ENCODE measurements around the gene CLPX. TPM values are rescaled to one million over a fixed set of nuclear protein-coding genes. Genes with fewer than 3 reads are reported as not detected.

CLPX gene
- total and polyA plus RNA-seq, 9 of the 15 experiments (the other 6 are each of a cell fraction or from before 2014, with no cell fraction given) = 11.2 to 83.3 (median 51.3) TPM

DNA sequence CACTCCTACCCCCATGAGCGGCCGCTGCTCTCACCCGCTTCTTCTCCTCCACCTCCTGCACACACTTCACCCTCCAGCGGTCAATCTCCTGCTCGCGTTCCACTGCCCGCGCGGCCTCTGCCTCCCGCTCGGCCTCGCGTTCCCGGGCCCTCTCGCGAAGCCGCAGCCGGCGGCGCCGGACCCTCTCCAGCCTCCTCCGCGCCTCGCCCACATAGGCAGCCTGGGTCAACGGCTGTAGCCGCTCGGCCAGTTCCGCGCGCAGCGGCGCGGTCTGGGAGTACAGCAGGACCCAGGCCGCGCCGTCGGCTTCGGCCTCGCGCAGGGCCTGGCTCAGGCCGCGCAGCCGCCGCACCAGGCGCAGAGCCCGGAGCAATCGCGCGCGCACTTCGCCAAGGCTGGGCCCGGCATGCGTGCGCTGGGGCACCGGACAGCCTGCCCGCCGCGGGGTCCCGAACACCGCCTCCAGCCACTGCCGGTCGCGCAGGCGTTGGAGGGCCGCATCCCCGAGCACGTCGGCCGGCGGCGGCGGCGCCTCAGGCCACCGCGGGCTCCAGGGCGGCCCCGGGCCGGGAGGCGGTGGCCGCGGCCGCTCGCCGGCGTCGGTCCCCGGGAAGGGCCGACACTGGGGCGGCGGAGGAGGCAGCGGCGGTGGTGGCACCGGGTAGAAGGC lies 52.1 kb downstream of the CLPX start:
- FAIRE-seq = no peak
- in situ Hi-C loops (cut with MboI) (no loop called here), intact Hi-C loops (cut with micrococcal nuclease) (no loop called here)
- Histone ChIP-seq H3K36me3 (ENCODE audit: control insufficient read depth, insufficient read depth, low read length) (peaks cover 28% of the 10 kb centered on the region), H3K4me3 (peak overlapping the region; percentile 88), H3K4me2 (ENCODE audit: insufficient read depth, low read length) (peak overlapping the region; percentile 94), H3K79me2 (ENCODE audit: control insufficient read depth, insufficient read depth, low read length) (peaks cover 38% of the 10 kb centered on the region), H3K27ac (ENCODE audit: extremely low read depth, low read depth, low read length) (peak overlapping the region; percentile 76), H3K9me1 (ENCODE audit: control insufficient read depth, insufficient read depth, low read length) (no peaks in the 10 kb centered on the region), H4K20me1 (replicated peaks; ENCODE audit: control insufficient read depth, insufficient read depth, low read length) (peaks cover 4% of the 10 kb centered on the region; the same call in 1 of the 2 replicates), H3K9me3 (replicated peaks; ENCODE audit: control insufficient read depth, insufficient read depth, low read depth, low read length) (0 out of 2 replicates have a peak, but pooled peaks cover 1% of the 10 kb centered on the region), H2AFZ (ENCODE audit: low read depth, low read length) (peak overlapping the region; percentile 98; the same call in 1 of the 2 replicates), H3K27me3 (ENCODE audit: control insufficient read depth in 2 of 2, insufficient read depth in 2 of 2, low read length in 2 of 2) (no peaks in the 10 kb centered on the region), H3K4me1 (replicated peaks in 1 of 2; ENCODE audit: control insufficient read depth in 2 of 2, insufficient read depth in 2 of 2, low read length in 2 of 2) (peaks cover 3 to 17% of the 10 kb centered on the region in 2 experiments; a peak in 3 of 5 replicates), H3K9ac (ENCODE audit: insufficient read depth in 1 of 2, low read depth in 2 of 2, low read length in 2 of 2) (peak overlapping the region; percentile 85 to 94)
- peak; percentile 45 to 68 (median 62) for DNase-seq (ENCODE audit: extremely low read depth in 1 of 4, low spot score in 3 of 4)
- under 1% methylated on average over 66 of the region's 93 CpGs for WGBS (ENCODE audit: insufficient coverage, low coverage, missing lambda C conversion rate)
- BruUV-seq (replicated peaks) = no TSS peak
- ATAC-seq = peak; percentile 83
- POLR2A ChIA-PET = interaction anchor here (0.7 to 1.0 kb wide), 2 partner anchors 12 to 19 kb away, joined by 3 to 7 read pairs; no protein-coding TSS in a partner anchor
- CTCF ChIA-PET (ENCODE audit: low intra/inter-chr PET ratio) = no interaction called here
- TF ChIP-seq GATAD2B (IDR thresholded peaks at IDR 0.05; ENCODE audit: borderline replicate concordance) (peak; percentile 77; the same call in 1 of the 2 replicates), FIP1L1 (IDR thresholded peaks at IDR 0.05; ENCODE audit: low read depth, low read length, poor library complexity, severe bottlenecking) (peak; percentile 48), L3MBTL2 (IDR thresholded peaks at IDR 0.05) (peak; percentile 60), ZFX (CRISPR knock-in tag; IDR thresholded peaks at IDR 0.05) (peak; percentile 85), TEAD1 (CRISPR knock-in tag; IDR thresholded peaks at IDR 0.05) (peak in 1 of 2 experiments; percentile 31; a peak in 1 of 4 replicates), NR3C1 (CRISPR knock-in tag; IDR thresholded peaks at IDR 0.05) (peak; percentile 1; the same call in 1 of the 2 replicates), TRIM28 (IDR thresholded peaks at IDR 0.05) (no peak), PHB (CRISPR knock-in tag; IDR thresholded peaks at IDR 0.05) (no peak), SIN3B (IDR thresholded peaks at IDR 0.05; ENCODE audit: low read depth) (no peak), ZC3H8 (IDR thresholded peaks at IDR 0.05) (no peak), RBM14 (IDR thresholded peaks at IDR 0.05; ENCODE audit: borderline replicate concordance, insufficient read depth, low read depth, low read length) (no peak), HNRNPL (IDR thresholded peaks at IDR 0.05; ENCODE audit: low read depth, low read length) (peak; percentile 48; the same call in 1 of the 2 replicates), ZNF551 (CRISPR knock-in tag; IDR thresholded peaks at IDR 0.05) (no peak)
- TF ChIP-seq, protein P1, sequence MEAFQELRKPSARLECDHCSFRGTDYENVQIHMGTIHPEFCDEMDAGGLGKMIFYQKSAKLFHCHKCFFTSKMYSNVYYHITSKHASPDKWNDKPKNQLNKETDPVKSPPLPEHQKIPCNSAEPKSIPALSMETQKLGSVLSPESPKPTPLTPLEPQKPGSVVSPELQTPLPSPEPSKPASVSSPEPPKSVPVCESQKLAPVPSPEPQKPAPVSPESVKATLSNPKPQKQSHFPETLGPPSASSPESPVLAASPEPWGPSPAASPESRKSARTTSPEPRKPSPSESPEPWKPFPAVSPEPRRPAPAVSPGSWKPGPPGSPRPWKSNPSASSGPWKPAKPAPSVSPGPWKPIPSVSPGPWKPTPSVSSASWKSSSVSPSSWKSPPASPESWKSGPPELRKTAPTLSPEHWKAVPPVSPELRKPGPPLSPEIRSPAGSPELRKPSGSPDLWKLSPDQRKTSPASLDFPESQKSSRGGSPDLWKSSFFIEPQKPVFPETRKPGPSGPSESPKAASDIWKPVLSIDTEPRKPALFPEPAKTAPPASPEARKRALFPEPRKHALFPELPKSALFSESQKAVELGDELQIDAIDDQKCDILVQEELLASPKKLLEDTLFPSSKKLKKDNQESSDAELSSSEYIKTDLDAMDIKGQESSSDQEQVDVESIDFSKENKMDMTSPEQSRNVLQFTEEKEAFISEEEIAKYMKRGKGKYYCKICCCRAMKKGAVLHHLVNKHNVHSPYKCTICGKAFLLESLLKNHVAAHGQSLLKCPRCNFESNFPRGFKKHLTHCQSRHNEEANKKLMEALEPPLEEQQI (IDR thresholded peaks at IDR 0.05) = no peak
- TF ChIP-seq, protein P2, sequence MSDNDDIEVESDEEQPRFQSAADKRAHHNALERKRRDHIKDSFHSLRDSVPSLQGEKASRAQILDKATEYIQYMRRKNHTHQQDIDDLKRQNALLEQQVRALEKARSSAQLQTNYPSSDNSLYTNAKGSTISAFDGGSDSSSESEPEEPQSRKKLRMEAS (CRISPR knock-in tag; IDR thresholded peaks at IDR 0.05) = no peak
- TF ChIP-seq, protein P3, sequence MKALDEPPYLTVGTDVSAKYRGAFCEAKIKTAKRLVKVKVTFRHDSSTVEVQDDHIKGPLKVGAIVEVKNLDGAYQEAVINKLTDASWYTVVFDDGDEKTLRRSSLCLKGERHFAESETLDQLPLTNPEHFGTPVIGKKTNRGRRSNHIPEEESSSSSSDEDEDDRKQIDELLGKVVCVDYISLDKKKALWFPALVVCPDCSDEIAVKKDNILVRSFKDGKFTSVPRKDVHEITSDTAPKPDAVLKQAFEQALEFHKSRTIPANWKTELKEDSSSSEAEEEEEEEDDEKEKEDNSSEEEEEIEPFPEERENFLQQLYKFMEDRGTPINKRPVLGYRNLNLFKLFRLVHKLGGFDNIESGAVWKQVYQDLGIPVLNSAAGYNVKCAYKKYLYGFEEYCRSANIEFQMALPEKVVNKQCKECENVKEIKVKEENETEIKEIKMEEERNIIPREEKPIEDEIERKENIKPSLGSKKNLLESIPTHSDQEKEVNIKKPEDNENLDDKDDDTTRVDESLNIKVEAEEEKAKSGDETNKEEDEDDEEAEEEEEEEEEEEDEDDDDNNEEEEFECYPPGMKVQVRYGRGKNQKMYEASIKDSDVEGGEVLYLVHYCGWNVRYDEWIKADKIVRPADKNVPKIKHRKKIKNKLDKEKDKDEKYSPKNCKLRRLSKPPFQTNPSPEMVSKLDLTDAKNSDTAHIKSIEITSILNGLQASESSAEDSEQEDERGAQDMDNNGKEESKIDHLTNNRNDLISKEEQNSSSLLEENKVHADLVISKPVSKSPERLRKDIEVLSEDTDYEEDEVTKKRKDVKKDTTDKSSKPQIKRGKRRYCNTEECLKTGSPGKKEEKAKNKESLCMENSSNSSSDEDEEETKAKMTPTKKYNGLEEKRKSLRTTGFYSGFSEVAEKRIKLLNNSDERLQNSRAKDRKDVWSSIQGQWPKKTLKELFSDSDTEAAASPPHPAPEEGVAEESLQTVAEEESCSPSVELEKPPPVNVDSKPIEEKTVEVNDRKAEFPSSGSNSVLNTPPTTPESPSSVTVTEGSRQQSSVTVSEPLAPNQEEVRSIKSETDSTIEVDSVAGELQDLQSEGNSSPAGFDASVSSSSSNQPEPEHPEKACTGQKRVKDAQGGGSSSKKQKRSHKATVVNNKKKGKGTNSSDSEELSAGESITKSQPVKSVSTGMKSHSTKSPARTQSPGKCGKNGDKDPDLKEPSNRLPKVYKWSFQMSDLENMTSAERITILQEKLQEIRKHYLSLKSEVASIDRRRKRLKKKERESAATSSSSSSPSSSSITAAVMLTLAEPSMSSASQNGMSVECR (CRISPR knock-in tag; IDR thresholded peaks at IDR 0.05) = peak; percentile 75

Measured in K562 (cell line).